Ecto neural progenitor cell (in vitro differentiated cells): ENCODE measurements around the gene ZNF280B.
"Not testable (repeated sequence)": the region's sequence is repeated elsewhere in the genome, so short reads cannot be mapped to it uniquely, and the experiment has no call there.

Source experiments
- DNase-seq: peaks from one replicate; pipeline ENCODE4 v3.0.0-alpha.2; 2018; ENCODE audit warnings: low spot score

Gene ZNF280B

DNA sequence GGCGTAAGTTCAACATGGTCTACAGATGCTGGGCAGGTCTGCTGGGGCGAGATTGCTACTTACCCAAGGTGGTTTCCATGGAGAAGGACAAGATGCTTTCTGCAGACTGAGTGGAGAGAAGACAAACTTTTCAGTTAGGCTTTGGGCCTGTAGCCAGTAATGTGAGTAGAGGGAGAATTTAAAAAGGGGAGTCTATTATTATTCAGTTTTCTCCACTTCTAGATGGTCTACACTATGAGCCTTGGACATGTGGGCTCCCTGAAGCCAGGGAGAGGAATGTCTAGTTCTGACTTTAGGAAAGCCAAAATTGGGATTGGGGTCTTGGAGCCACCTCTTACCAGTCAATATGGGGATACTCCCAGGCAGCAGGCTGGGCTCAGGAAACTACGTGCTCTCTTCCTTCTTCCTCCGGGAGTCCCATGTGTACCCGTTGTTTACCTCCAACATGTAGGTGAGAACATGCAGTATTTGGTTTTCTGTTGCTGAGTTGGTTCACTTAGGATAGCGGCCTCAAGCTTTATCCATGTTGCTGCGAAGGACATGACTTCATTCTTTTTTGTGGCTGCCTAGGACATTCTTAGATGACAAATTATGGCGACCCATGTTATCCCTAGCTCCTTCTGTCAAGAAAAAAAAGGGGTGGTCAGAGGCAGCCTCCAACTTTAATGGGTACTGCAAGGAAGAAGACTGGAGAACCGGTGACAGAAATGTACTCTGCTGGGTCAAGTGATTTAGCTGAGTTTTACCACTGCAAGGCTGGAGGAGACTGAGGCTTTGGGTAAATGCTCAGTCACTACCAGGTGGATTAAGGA is 26.3 kb upstream of the ZNF280B start:
- DNase-seq: no peak

DNA sequence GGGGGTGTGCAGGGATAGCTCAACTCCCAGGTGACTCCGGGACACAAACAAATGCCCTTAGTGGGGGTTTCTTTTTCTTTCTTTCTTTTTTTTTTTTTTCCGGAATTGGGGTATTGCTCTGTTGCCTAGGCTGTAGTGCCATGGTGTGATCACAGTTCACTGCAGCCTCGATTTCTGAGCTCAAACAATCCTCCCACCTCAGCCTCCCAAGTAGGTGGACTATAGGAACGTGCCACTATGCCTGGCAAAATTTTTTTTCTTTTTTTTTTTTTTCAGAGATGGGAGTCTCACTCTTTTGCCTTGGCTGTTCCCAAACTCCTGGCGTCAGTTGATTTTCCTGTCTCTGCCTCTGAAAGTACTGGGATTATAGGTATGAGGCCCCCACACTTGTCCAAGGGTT is 25.3 kb upstream of the ZNF280B start:
- no peak for DNase-seq

DNA sequence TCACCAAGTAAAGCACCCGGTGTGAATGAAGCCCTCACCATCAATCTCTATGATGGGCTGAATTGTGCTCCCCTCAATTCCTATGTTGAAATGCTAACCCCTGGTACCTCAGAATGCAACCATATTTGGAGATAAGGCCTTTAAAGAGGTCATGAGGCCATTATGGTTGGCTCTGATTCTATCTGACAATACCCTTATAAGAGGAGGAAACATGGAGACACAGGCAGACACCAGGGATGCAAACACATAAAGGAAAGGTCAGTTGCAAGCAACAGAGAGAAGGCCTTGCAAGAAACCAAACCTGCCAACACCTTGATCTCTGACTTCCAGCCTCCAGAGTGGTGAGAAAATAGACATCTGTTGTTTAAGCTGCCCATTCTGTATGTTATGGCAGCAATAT is 24.9 kb upstream of the ZNF280B start:
- no peak for DNase-seq

DNA sequence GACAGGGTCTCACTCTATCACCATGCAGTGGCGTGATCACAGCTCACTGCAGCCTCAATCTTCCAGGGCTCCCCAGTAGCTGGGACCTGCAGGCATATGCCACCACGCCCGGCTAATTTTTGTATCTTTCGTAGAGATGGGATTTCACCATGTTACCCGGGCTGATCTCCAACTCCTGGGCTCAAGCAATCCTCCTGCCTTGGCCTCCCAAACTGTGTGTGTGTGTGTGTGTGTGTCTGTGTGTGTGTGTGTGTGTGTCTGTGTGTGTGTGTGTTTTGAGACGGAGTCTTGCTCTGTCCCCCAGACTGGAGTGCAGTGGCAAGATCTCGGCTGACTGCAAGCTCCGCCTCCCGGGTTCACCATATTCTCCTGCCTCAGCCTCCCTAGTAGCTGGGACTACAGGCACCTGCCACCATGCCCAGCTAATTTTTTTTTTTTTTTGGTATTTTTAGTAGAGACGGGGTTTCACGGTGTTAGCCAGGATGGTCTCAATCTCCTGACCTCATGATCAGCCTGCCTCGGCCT is 24.1 kb upstream of the ZNF280B start:
- DNase-seq: not testable (repeated sequence)

DNA sequence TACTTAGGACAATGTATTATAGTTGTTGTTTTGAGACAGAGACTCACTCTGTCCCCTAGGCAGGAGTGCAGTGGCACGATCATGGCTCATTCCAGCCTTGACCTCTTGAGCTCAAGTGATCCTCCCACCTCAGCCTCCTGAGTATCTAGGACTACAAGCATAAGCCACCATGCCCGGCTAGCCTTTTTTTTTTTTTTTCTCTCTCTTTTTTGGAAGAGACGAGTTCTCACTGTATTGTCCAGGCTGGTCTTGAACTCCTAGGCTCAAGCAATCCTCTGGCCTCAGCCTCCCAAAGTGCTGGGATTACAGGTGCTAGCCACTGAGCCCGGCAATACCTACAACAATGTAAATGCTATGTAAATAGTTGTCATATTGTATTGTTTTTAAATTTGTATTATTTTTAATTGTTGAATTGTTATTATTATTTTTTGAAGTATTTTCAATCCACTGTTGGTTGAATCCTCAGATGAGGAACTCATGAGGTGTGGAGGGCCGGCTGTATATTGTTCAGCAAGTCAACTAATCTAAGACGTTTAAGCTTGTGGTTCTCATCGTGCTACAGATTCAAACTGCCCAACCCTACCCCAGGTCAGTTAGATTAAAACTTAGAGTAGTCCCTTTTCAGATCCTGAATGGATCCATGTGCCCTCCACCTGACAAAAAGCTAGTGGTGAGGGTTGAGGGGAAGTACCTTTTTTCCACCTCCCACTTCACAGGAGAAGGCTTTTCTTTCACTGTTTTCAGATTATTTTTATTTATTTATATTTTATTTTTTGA is 23.4 kb upstream of the ZNF280B start:
- no peak for DNase-seq

DNA sequence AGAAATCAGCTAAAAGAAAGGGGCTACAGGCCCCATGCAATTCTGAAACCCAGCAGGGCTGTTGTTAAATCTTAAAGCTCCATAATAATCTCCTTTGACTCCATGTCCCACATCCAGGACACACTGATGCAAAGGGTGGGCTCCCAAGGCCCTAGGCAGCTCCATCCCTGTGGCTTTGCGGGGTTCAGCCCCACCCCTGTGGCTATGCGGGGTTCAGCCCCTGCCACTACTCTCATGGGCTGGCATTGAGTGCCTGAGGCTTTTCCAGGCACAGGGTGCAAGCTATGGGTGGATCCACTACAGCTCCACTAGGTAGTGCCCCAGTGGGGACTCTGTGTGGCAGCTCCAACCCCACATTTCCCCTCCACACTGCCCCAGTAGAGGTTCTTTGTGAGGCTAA is 20.2 kb upstream of the ZNF280B start:
- no peak for DNase-seq

DNA sequence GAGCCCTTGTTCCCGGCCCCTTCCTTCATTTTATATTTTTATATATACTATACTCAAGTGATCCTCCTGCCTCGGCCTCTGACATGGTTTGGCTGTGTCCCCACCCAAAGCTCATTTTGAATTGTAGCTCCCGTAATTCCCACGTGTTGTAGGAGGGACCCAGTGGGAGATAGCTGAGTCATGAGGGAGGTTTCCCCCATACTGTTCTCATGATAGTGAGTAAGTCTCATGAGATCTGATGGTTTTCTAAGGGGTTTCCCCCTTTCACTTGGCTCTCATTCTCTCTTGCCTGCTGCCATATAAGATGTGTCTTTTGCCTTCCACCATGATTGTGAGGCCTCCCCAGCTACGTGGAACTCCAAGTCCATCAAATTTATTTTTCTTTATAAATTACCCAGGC is 18.8 kb upstream of the ZNF280B start:
- DNase-seq: no peak

DNA sequence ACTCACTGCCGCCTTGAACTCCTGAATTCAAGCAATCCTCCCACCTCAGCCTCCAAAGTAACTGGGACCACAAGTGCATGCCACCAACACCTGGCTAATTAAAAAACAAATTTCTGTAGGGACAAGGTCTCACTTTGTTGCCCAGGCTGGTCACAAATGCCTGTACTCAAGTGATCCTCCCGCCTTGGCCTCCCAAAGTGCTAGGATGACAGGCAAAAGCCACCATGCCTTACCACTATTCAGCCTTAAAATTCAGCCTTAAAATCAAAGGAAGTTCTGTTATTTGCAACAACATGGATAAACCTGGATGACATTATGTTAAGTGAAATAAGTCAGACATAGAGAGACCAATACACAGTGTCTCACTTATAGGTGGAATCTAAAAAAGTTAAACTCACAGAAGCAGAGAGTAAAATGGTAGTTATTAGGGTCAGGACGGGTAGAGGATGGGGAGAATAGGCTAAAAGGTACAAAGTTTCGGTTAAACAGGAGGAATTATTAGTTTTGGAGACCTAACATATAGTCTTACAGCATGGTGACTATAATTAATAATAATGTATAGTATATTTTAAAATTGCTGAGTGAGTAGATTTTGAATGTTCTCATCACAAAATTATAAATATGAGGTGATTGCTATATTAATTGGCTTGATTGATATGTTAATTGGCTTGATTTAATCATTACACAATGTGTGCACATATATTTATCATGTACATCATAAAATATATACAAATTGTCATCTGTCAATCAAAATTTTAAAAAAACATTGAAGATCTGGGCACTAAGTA is 17.8 kb upstream of the ZNF280B start:
- DNase-seq: no peak

DNA sequence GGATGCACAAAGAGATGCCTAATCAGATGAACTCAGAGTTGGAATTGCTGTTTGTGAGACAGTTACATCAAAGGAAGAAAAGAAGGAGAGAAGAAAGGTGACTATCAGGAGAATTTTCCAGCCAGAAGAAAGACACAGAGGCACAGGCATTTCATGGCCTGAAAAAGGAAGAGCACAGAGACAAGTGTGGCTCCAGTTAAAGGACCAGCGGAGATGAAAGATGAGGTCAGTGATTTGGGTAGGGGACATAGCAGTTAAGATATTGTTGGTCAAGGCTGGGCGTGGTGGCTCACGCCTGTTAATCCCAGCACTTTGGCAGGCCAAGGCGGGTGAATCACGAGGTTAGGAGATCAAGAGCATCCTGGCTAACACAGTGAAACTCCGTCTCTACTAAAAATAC is 15.0 kb upstream of the ZNF280B start:
- DNase-seq: no peak

DNA sequence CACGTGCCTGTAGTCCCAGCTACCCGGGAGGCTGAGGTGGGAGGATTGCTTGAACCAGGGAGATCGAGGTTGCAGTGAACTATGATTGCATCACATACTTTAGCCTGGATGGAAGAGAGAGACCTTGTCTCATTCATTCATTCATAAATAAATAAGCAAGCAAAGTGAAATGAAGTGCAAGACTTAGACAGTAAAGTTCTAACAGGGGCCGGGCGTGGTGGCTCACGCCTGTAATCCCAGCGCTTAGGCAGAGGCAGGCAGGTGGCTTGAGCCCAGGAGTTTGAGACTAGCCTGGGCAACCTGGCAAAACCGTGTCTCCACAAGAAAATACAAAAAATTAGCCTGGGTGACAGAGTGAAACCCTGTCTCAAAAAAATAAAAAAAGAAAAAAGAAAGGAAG is 13.1 kb upstream of the ZNF280B start:
- no peak for DNase-seq

DNA sequence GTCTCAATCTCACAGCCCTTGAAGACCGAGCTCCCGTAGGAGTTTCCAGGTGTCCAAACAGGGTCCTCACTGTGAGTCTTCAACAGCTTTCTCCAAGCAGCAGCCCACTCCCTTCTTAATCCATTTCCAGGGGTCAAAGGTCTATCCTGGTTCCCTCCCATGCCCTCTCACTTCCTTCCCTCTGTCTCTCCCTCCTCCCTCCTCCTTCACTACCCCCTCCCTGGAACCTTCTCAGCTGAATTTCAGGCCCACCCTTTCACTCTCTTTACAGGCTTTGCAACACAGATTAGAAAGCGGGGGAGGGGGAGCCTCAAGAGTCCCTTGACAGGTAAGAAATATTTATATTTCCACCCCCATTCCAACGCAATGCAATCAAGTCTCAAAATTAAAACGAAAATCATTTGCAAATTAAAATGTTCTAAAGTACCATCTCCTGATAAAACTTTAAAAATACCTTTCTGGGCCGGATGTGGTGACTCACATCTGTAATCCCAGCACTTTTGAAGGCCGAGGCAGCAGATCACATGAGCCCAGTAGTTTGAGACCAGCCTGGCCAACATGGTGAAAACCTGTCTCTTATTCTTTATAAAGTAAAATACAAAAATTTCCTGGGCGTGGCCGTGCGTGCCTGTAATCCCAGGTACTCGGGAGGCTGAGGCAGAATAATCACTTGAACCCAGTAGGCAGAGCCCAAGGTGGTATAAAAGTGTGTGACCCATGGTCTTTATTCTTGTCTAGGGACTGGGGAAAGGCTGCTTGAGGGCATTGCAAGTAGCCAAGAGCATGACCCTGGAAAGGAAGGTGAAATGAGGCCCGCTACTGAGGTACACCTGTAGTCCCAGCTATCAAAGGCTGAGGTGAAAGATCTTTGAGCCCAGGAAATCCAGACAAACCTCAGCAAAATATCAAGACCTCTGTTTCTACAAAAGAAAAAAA is 12.4 kb upstream of the ZNF280B start:
- peak; percentile 50 for DNase-seq

DNA sequence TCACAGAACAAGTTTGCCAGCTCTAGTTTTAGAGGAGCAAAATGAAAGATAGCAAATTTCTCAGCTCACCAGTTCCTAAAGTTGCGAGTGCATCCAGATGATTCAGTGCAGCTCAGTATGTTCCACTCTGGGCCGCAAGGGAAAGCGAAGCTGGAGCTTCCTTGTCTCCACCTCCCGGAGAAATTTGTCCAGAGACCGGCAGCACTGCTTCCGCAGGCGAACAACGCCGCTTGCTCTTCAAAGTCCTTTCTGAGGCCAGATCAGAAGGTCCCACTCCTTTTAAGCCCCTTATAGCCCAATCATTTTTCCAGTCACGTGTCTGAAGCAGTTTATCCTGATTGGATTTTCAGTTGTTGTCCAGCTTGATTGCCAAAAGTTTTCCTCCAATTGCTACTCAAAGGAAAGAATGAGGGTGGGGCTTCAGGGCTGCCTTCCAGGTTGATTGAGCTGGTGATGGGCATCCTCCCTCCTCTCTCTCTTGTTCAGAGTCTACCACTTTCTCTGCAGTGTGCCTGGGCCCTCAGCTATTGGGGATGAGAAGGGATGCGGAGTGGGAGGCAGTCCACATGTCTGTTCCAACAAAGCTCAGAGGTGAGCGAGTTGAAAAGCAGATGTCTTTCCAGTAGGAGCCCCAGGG is 11.6 kb upstream of the ZNF280B start, which contains the start of gene ZNF280A:
Gene ZNF280A (minus strand): TSS at position 251 of the 637 bp plus-strand sequence. CDS start 4,640 bp downstream, outside the sequence.
- DNase-seq: peak; percentile 56

DNA sequence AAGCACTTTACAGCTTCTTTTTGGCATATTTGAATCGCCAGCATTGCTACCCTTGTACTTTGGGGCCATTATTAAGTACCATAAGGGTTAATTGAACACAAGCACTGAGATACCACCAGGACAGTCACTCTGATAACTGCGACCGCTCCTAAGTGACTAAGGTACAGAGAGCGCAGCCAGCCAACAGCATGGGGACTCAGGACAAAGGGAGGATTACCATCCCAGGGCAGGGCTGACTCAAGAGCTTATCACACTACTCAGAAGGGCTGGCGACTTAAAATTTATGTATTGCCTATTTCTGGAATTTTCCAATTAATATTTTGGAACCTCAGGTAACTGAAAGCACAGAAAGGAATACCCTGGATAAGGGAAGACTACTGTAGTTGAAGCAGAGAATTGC is 11.0 kb upstream of the ZNF280B start:
- peak; percentile 55 for DNase-seq

DNA sequence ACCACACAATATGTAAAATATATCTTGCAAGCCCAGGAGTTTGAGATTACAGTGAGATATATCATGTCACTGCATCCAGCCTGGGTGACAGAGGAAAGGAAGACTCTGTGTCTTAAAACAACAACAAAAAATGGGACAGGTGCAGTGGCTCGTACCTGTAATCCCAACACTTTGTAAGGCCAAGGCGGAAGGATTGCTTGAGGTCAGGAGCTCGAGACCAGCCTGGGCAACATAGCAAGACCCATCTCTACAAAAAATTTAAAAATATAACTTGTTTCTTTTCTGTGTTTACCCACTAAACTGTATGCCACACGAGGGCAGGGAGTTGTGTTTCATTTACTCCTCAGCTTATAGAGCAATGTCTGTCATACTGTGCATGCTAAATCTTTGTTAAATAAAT is 8.4 kb upstream of the ZNF280B start:
- no peak for DNase-seq

DNA sequence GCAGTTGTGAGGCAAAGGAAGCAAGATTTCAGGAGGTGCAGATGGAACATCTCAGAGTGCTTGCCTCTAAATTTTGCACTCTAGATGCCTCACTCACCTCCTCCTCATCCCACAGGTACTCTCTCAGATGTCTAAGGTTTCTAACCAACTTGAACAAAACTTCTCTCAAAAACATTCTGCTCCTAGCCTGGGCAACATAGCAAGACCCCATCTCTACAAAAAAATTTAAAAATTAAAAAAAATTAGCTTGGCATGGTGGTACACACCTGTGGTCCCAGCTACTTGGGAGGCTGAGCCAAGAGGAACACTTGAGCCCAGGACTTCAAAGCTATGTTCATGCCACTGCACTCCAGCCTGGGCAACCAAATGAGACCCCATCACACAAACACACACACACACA is 7.3 kb upstream of the ZNF280B start:
- no peak for DNase-seq

DNA sequence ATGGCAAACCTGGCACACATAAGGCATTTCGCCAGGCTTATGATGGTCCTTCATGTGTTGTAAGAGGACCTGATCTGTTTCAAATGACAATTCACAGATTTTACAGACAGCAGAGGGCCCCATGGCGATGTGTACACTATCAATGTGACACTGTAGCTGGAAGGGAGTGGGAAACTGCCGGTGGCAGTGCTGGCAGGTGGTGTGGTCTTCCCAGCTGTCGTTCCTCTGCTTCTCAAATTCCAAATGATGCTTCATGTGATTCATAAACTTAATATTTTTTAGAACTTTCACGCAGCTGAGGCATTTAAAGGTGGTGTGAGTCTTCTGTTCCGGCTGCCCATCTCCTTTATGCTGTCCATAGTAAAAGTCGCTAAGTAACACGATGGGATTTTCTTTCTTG is 5.9 kb upstream of the ZNF280B start:
- not testable (repeated sequence) for DNase-seq

DNA sequence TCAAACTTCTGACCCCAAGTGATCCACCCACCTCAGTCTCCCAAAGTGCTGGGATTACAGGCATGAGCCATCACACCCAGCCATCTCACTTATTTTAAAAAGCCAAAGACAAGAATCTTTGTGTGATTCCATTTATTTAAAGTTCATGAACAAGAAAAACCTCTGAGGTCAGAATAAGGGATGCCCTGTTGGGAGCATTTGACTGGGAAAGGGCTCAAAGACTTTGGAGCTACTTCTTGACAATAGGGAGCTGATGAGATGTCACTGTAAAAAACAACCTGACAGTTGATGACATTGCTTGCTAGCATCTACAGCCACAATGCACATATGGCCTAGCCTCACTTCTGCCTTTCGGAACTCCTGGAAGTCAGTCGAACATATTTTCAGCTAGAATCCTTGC is 5.1 kb upstream of the ZNF280B start:
- DNase-seq: no peak

DNA sequence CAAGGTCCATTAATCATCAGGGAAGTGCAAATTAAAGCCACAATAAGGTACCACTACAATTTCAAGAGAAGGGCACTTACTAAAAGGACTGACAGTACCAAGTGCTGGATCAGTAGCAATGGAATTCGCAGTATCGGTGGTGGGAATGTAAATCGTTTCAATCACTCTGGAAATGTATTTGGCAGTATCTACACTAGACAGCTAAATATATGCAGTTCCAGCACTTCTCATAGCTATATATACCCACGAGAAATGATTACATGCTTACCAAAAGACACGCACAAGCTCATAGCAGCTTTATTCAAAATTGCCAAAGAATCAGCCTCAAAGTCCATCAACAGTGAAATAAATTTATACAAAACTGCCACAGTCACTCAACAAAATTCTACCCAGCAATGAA is 4.4 kb upstream of the ZNF280B start:
- DNase-seq: no peak

DNA sequence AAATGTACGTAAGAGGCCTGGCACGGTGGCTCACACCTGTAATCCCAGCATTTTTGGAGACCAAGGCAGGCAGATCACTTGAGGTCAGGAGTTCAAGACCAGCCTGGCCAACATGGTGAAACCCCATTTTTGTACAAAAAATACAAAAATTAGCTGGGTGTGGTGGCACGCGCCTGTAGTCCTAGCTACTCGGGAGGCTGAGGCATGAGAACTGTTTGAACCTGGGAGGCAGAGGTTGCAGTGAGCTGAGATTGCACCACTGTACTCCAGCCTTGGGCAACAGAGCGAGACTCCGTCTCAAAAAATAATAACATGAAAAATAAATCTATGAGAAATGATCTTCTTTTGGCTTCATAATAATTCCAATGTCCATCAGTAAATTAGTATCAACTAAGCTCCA is 2.3 kb upstream of the ZNF280B start:
- not testable (repeated sequence) for DNase-seq

DNA sequence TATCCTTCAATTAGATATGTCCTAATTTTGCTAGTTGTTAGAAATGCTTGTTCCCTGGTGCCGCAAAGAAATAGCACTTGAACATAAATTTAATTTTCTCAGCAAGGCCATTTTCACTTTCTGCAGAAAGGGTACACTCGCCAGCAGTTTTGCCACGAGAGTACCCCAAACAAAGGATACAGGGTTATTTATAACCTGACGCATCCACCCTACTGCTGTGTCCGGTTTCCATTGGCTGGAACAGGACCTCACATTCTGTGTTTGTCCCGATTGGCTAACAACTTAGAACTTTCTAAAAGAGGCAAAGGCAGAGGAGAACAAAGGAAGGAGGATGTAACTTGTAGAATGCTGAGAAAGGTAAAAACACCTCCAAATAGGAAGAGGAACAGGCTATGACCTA is 1.4 kb upstream of the ZNF280B start:
- not testable (repeated sequence) for DNase-seq
